HUES48 (cell line): ENCODE data around the gene GPR153.

Experiments
- H3K27ac ChIP-seq: one replicate; pipeline ENCODE4 v1.7.0; 2013; ENCODE audit warnings: low read depth, low read length, inconsistent platforms
- H3K27me3 ChIP-seq: 2 replicates; pipeline ENCODE4 v1.6.1; 2013; ENCODE audit warnings: mild to moderate bottlenecking, low read length; ENCODE audit not compliant: control insufficient read depth, insufficient read depth
- H3K36me3 ChIP-seq: 2 replicates; pipeline ENCODE4 v1.6.1; 2013; ENCODE audit warnings: low read length; ENCODE audit not compliant: control insufficient read depth, insufficient read depth
- H3K4me1 ChIP-seq: 2 replicates; pipeline ENCODE4 v1.6.1; 2013; ENCODE audit warnings: mild to moderate bottlenecking, low read length; ENCODE audit not compliant: control insufficient read depth, insufficient read depth
- H3K4me3 ChIP-seq: 2 replicates; pipeline ENCODE4 v1.5.1; 2013; ENCODE audit warnings: mild to moderate bottlenecking, low read depth, low read length
- H3K9ac ChIP-seq: 2 replicates; pipeline ENCODE4 v1.6.1; 2013; ENCODE audit warnings: mild to moderate bottlenecking, low read depth, low read length, moderate library complexity
- H3K9me3 ChIP-seq: 2 replicates; pipeline ENCODE4 v1.6.1; 2013; ENCODE audit warnings: low read length; ENCODE audit not compliant: control insufficient read depth, insufficient read depth

Gene GPR153

DNA sequence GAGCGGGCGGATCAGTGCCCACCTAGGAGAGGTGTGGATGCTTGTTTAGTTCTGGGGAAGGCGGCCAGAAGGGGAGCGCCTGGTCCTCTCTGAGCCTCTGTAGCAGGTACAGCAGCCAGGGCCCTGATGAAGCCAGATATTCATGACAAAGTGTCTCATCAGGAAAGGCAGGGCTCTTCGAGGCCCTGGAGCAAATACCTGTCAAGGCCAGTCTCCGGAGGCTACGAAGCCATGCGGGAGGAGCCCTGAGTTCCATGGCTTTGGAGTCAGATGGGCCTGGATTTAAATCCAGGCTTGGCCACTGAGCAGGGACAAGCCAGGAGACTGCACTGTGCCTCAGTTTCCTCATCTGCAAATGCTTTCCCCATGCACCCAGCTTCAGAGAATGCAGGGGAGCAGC is 25.4 kb upstream of the GPR153 start:
- Histone ChIP-seq H3K9me3 (no peaks in the 10 kb centered on the region), H3K9ac (no peak overlapping the region), H3K27ac (no peak overlapping the region), H3K4me3 (no peak overlapping the region), H3K36me3 (no peaks in the 10 kb centered on the region), H3K27me3 (no peaks in the 10 kb centered on the region), H3K4me1 (no peaks in the 10 kb centered on the region)

DNA sequence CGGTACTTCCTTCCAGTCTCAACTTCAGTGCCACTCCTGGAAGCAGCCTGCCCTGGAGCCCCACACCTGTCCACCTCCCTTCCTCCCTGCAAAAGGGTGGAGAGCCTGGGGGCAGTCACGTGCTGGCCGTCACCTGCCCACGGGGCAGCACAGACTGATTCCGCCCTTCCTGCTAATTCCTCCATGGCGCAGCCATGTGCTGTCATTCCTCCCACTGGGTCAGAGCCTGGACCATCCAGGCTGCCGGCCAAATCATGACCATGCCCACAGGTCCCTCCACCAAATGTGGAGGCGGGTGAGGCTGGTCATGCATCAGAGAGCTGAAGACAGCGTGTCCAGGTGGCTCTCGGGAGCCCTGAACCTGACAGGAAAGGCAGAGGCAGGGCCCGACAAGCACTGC is 24.4 kb upstream of the GPR153 start:
- Histone ChIP-seq H3K4me1 (no peaks in the 10 kb centered on the region), H3K27ac (no peak overlapping the region), H3K27me3 (no peaks in the 10 kb centered on the region), H3K9ac (no peak overlapping the region), H3K4me3 (no peak overlapping the region), H3K9me3 (no peaks in the 10 kb centered on the region), H3K36me3 (no peaks in the 10 kb centered on the region)

GRCh38 chr1:6282577-6283270 is 21.8 kb upstream of the GPR153 start:
- no peaks in the 10 kb centered on the region for H3K36me3 ChIP-seq
- H3K4me1 ChIP-seq: no peaks in the 10 kb centered on the region
- H3K9me3 ChIP-seq: no peaks in the 10 kb centered on the region
- no peaks in the 10 kb centered on the region for H3K27me3 ChIP-seq
- no peak overlapping the region for H3K27ac ChIP-seq
- H3K9ac ChIP-seq: no peak overlapping the region
- H3K4me3 ChIP-seq: no peak overlapping the region

DNA sequence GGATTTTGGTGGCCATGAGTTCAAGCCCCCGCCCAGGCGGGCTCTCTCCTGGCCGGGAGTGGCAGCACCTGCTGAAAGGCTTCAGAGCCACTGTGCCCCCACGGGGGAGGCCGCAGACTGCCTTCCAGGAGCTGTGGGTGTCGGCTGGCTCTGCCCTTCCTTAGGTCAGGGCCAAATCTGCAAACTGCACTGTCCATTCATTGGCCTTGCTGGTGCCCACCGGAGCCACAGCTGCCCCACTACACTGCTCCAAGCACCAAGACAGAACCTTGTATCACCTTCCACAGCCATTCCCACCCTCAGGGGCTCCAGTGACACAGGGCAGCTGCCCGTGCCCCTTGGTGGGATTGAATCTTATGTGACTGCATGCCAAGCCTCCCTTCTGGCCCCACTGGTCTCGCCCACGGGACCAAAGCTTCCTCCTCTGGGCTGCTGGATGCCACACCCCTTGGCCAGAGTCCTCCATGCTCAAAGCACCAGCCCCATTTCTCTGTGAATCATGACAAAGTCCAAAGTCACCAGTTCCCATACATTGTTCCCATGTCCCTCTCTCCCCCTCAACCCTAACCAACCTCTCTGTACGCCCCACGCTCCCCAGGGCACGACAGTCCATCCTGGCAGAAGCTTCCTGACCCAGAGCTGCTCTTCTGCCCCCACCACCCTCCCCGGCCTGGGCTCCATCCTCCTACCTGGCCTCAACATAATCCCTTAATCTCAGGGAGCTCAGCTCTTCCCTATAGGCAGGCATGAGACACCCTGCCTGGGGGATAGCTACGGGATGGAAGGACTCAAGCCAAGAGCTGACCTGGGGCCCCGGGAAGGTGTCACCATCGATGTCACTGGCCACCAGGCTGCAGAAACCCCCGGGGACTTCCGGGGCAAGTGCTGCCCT is 20.9 kb upstream of the GPR153 start:
- Histone ChIP-seq H3K27me3 (no peaks in the 10 kb centered on the region), H3K4me3 (no peak overlapping the region), H3K36me3 (no peaks in the 10 kb centered on the region), H3K4me1 (no peaks in the 10 kb centered on the region; the same call in 1 of the 2 replicates), H3K9ac (no peak overlapping the region), H3K9me3 (no peaks in the 10 kb centered on the region), H3K27ac (no peak overlapping the region)

DNA sequence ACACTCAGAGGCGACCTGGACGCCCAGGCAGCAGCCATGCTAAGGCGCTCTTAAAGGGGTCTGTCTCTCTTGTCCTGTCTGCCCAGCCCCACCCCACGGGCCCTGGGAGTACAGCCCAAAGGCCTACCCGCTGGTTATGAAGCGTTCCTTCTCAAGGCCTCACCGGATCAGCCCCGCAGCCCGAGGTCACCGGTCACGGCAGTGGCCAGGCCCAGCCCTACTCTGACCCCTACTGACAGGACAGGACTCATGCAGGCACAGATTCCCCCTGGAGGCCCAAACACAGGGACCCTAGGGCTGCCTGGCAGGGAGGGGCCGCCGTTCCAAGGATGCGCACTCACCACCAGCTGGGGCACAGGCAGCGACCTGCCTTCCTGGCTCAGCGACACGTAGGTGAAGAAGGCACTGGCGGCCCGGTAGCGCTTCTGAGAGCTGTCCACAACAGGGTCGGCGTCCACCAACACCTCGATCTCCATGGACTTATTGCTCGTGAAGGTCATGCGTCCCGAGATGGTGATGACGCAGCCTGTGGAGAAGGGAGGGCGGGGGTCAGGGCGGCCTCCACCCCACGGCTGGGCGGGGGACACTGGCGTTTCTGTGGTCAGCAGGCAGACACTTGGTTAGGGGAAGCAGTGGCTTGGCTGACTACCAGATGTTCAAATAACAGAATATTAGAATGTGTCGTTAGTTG is 20.0 kb upstream of the GPR153 start:
- Histone ChIP-seq H3K27me3 (no peaks in the 10 kb centered on the region), H3K27ac (no peak overlapping the region), H3K4me1 (peaks cover 7% of the 10 kb centered on the region; the same call in 1 of the 2 replicates), H3K36me3 (no peaks in the 10 kb centered on the region), H3K4me3 (no peak overlapping the region), H3K9ac (no peak overlapping the region), H3K9me3 (no peaks in the 10 kb centered on the region)

- peaks cover 7% of the 10 kb centered on the region; the same call in 1 of the 2 replicates for H3K4me1 ChIP-seq
- H3K9me3 ChIP-seq: no peaks in the 10 kb centered on the region
- H3K27me3 ChIP-seq: no peaks in the 10 kb centered on the region
- H3K36me3 ChIP-seq: no peaks in the 10 kb centered on the region
- H3K9ac ChIP-seq: no peak overlapping the region
- no peak overlapping the region for H3K27ac ChIP-seq
- H3K4me3 ChIP-seq: no peak overlapping the region
Measured at GRCh38 chr1:6279613-6280383, 18.9 kb upstream of the GPR153 start.

DNA sequence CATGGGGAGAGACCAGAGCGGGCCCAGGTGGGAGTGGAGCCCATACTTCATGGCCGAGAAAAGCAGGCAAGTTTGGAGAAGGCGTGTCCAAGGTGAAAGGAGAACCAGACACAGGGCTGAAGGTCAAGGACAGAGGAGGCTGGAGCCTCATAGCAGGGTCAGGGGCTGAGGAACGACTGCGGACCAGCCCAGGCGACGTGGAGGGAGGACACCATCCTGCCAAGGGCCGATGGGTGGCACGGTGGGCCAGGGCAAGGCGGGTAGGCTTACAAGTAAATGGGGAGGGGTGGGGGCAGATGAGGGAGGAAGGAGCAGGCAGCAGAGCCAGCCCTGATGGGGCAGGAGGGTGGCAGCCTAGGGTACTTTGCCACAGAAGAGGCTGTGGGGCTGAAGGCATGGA is 18.2 kb upstream of the GPR153 start:
- H3K9me3 ChIP-seq: no peaks in the 10 kb centered on the region
- no peak overlapping the region for H3K4me3 ChIP-seq
- peaks cover 2% of the 10 kb centered on the region; the same call in 1 of the 2 replicates for H3K36me3 ChIP-seq
- no peaks in the 10 kb centered on the region for H3K27me3 ChIP-seq
- H3K27ac ChIP-seq: no peak overlapping the region
- no peak overlapping the region for H3K9ac ChIP-seq
- peaks cover 7% of the 10 kb centered on the region; the same call in 1 of the 2 replicates for H3K4me1 ChIP-seq

GRCh38 chr1:6278263-6278662 is 17.4 kb upstream of the GPR153 start:
- Histone ChIP-seq H3K4me1 (peaks cover 10% of the 10 kb centered on the region; the same call in 1 of the 2 replicates), H3K9me3 (no peaks in the 10 kb centered on the region), H3K9ac (no peak overlapping the region), H3K36me3 (peaks cover 2% of the 10 kb centered on the region; the same call in 1 of the 2 replicates), H3K27me3 (no peaks in the 10 kb centered on the region), H3K4me3 (no peak overlapping the region), H3K27ac (no peak overlapping the region)

DNA sequence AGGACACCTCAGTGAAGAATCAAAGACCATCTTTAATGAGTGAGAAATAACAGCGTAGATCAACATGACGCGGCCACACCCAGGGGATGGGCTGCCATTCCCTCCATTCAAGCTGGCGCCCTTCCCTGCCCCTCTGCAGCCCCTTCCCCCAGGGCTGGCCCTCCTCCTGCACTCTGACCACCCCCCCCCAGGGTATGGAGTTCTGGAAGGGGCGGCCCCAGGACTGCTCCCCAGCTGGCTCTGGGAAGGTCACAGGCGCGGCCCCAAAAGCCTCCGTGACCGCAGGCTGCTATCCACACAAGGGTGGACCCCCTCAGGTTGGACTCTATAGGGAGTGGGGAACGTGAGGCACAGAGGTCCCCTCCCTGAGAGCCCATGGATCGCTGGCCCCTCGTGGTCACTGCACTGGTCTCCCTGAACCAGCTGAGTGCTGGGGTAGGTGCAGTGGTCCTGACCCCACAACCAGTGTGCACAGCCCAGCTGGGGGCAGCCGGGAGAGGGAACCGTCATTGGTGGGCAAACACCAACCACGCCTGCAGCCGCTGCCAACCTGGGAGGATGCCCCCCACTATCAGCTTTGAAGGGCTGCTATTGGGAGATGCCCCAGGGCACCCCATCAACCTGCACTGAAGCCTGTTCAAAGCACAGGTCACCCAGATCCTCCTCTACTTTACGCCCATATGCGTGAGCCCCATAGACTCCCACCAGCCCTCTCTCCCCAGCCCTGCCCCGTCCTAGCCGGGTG is 16.1 kb upstream of the GPR153 start:
- Histone ChIP-seq H3K36me3 (peaks cover 2% of the 10 kb centered on the region; the same call in 1 of the 2 replicates), H3K4me1 (peaks cover 10% of the 10 kb centered on the region; the same call in 1 of the 2 replicates), H3K9me3 (no peaks in the 10 kb centered on the region), H3K9ac (no peak overlapping the region), H3K27ac (no peak overlapping the region), H3K27me3 (no peaks in the 10 kb centered on the region), H3K4me3 (no peak overlapping the region)
